ENCODE measurements around the gene POLR3E. TPM values are rescaled to one million over a fixed set of nuclear protein-coding genes. Genes with fewer than 3 reads are reported as not detected.

POLR3E gene
- polyA plus RNA-seq, 1 donor (not counting 4 experiments of a cell fraction or from before 2014, with no cell fraction given), result 74.0 TPM

DNA sequence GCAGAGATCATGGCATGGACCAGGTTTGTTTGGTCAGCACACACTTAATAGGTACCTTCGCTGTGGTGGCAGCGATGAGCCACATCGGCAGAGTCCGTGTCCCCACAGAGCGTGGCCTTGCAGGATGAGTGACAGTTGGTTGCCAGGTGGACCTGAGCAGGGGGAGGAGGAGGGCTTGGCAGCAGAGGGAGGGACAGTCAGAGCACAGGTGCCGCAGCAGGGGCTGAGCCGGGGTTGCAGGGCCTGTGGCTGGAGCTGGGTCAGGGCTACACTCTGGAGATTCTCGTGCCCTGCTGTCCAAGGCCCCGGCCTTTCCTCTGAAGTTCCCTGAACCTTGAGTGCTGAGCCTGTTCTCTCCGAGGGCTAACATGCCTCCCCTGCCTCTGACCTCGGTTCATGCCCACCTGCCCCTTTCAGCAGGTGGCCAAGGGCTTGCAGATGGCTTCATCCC, 24.8 kb downstream of the POLR3E start:
- Histone ChIP-seq H2AFZ (ENCODE audit: control insufficient read depth, low read length) (no peak overlapping the region), H3K9ac (ENCODE audit: control insufficient read depth, extremely low read depth, insufficient read depth, low read length) (no peak overlapping the region), H3K9me1 (ENCODE audit: control insufficient read depth, extremely low read depth, insufficient read depth, low read length) (no peaks in the 10 kb centered on the region), H3K27ac (ENCODE audit: control insufficient read depth, insufficient read depth, low read length) (no peak overlapping the region), H4K20me1 (ENCODE audit: control insufficient read depth, extremely low read depth, insufficient read depth, low read length) (peaks cover 2% of the 10 kb centered on the region), H3K4me1 (ENCODE audit: control insufficient read depth, extremely low read depth, insufficient read depth, low read length) (no peaks in the 10 kb centered on the region), H3K79me2 (ENCODE audit: control insufficient read depth, insufficient read depth, low read length) (peaks cover 12% of the 10 kb centered on the region), H3K36me3 (ENCODE audit: control insufficient read depth in 2 of 2, extremely low read depth in 1 of 2, insufficient read depth in 2 of 2, low read length in 2 of 2) (peaks cover 25 to 58% of the 10 kb centered on the region in 2 experiments), H3K4me2 (ENCODE audit: control insufficient read depth, extremely low read depth, insufficient read depth, low read depth, low read length) (no peak overlapping the region), H3K27me3 (ENCODE audit: control insufficient read depth, extremely low read depth, insufficient read depth, low read length) (no peaks in the 10 kb centered on the region), H3K4me3 (ENCODE audit: control insufficient read depth in 2 of 3, extremely low read depth in 1 of 3, insufficient read depth in 2 of 3, low read depth in 1 of 3, low read length in 3 of 3) (no peak overlapping the region), H3K9me3 (ENCODE audit: control insufficient read depth, low read depth, low read length) (no peaks in the 10 kb centered on the region)
- TF ChIP-seq EZH2 (IDR thresholded peaks at IDR 0.05; ENCODE audit: low read length) (no peak), CTCF (optimal IDR thresholded peaks at IDR 0.05 in 1 of 3, IDR thresholded peaks at IDR 0.05 in 1 of 3, conservative IDR thresholded peaks at IDR 0.05 in 1 of 3; ENCODE audit: extremely low read depth in 1 of 3, insufficient read depth in 2 of 3, low read length in 3 of 3) (no peak)
- FAIRE-seq, result no peak
- no peak for DNase-seq (ENCODE audit: low read depth, low spot score)
- dilution Hi-C loops (cut with MboI; ENCODE audit: extremely low pct_ligation_motif_present, low sequenced_read_pairs), result no loop called here

DNA sequence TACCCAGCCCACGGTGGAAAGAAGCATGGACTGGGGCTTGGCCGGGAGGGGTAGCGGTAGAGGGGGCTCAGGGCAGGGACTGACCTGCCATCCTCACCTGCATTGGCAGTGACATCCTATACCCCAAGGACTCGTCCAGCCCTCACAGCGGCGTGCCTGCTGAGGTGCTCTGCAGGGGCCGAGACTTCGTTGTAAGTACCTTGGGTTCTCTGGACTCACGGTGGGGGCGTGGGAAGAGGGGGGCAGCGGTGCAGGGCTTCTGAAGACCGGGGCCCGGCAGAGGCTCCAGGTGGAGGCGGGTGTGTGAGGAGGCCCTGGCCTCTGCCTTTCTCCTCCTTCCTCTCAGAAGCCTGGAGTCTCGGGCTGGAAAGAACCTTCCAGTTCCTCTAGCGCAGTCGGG, 25.5 kb downstream of the POLR3E start:
- Histone ChIP-seq H3K4me3 (ENCODE audit: control insufficient read depth in 2 of 3, extremely low read depth in 1 of 3, insufficient read depth in 2 of 3, low read depth in 1 of 3, low read length in 3 of 3) (no peak overlapping the region), H3K36me3 (ENCODE audit: control insufficient read depth in 2 of 2, extremely low read depth in 1 of 2, insufficient read depth in 2 of 2, low read length in 2 of 2) (peaks cover 20 to 56% of the 10 kb centered on the region in 2 experiments), H3K9ac (ENCODE audit: control insufficient read depth, extremely low read depth, insufficient read depth, low read length) (no peak overlapping the region), H3K9me1 (ENCODE audit: control insufficient read depth, extremely low read depth, insufficient read depth, low read length) (no peaks in the 10 kb centered on the region), H4K20me1 (ENCODE audit: control insufficient read depth, extremely low read depth, insufficient read depth, low read length) (peaks cover 2% of the 10 kb centered on the region), H3K4me1 (ENCODE audit: control insufficient read depth, extremely low read depth, insufficient read depth, low read length) (no peaks in the 10 kb centered on the region), H3K9me3 (ENCODE audit: control insufficient read depth, low read depth, low read length) (no peaks in the 10 kb centered on the region), H2AFZ (ENCODE audit: control insufficient read depth, low read length) (no peak overlapping the region), H3K27me3 (ENCODE audit: control insufficient read depth, extremely low read depth, insufficient read depth, low read length) (no peaks in the 10 kb centered on the region), H3K79me2 (ENCODE audit: control insufficient read depth, insufficient read depth, low read length) (peaks cover 12% of the 10 kb centered on the region), H3K27ac (ENCODE audit: control insufficient read depth, insufficient read depth, low read length) (no peak overlapping the region), H3K4me2 (ENCODE audit: control insufficient read depth, extremely low read depth, insufficient read depth, low read depth, low read length) (no peak overlapping the region)
- TF ChIP-seq CTCF (optimal IDR thresholded peaks at IDR 0.05 in 1 of 3, IDR thresholded peaks at IDR 0.05 in 1 of 3, conservative IDR thresholded peaks at IDR 0.05 in 1 of 3; ENCODE audit: extremely low read depth in 1 of 3, insufficient read depth in 2 of 3, low read length in 3 of 3), result no peak
- TF ChIP-seq EZH2 (IDR thresholded peaks at IDR 0.05; ENCODE audit: low read length), result no peak
- FAIRE-seq (no peak), DNase-seq (ENCODE audit: low read depth, low spot score) (no peak)
- dilution Hi-C loops (cut with MboI; ENCODE audit: extremely low pct_ligation_motif_present, low sequenced_read_pairs), result no loop called here
